Peyer's patch (tissue), 4 donors: ENCODE results near the gene PSMD2. TPM values are rescaled to one million over a fixed set of nuclear protein-coding genes. Genes with fewer than 3 reads are reported as not detected.

Source experiments
- DNase-seq, 3 donors: peaks; one replicate each; pipeline ENCODE4 v3.0.0-alpha.2; 2017 to 2019
- H3K27ac ChIP-seq, 4 donors: fragments of 200-600 bp; sonication (generic); one replicate each; pipeline ENCODE4 v1.5.1; 2016 to 2019
- H3K27me3 ChIP-seq, 2 donors: fragments of 200-600 bp; sonication (generic); one replicate each; pipeline ENCODE4 v1.5.1; 2019
- H3K36me3 ChIP-seq, 3 donors: fragments of 200-600 bp; sonication (generic); one replicate each; pipeline ENCODE4 v1.5.1; 2016 to 2019
- H3K4me1 ChIP-seq, 4 donors: fragments of 200-600 bp; sonication (generic); one replicate each; pipeline ENCODE4 v1.5.1; 2016 to 2019
- H3K4me3 ChIP-seq, 4 donors: fragments of 200-600 bp; sonication (generic); 1 replicate in 3 of 4; 2 replicates in 1 of 4; pipeline ENCODE4 v1.5.1; 2016 to 2019; ENCODE audit warnings: mild to moderate bottlenecking in 1 of 4
- H3K9me3 ChIP-seq, 4 donors: fragments of 200-600 bp; sonication (generic); one replicate each; pipeline ENCODE4 v1.5.1; 2016 to 2019; ENCODE audit warnings: mild to moderate bottlenecking in 1 of 4
- POLR2A ChIP-seq, 2 donors: fragments of 450-650 bp; IDR thresholded peaks; one replicate each; pipeline ENCODE4 v1.5.1; 2017; ENCODE audit warnings: antibody characterized with exemption in 2 of 2, mild to moderate bottlenecking in 2 of 2, moderate library complexity in 2 of 2
- total RNA-seq, 4 donors: library from RNA; depleted of rRNA; stranded (reverse); fragments of >200 nt; gene quantifications; one replicate each; pipeline ENCODE4 v1.1.0, GENCODE V29; 2016
- TF ChIP-seq, protein P1 (sequence below), 6 experiments: fragments of 450-650 bp in 4 of 6; fragments of 200-600 bp in 2 of 6; sonication (generic) in 1 of 6; IDR thresholded peaks; one replicate each; pipeline ENCODE4 v1.5.1; 2017 to 2019; ENCODE audit warnings: antibody characterized with exemption in 6 of 6, mild to moderate bottlenecking in 3 of 6, moderate library complexity in 1 of 6

The PSMD2 gene
- total RNA-seq, 4 donors from 2014 or later, result 140 to 198 (median 155) TPM

DNA sequence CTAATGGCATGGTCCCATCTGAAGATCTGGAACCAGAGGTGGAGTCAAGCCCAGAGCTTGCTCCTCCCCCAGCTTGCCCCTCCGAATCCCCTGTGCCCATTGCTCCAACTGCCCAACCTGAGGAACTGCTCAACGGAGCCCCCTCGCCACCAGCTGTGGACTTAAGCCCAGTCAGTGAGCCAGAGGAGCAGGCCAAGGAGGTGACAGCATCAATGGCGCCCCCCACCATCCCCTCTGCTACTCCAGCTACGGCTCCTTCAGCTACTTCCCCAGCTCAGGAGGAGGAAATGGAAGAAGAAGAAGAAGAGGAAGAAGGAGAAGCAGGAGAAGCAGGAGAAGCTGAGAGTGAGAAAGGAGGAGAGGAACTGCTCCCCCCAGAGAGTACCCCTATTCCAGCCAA is 22.6 kb downstream of the PSMD2 start:
- TF ChIP-seq, protein P1, sequence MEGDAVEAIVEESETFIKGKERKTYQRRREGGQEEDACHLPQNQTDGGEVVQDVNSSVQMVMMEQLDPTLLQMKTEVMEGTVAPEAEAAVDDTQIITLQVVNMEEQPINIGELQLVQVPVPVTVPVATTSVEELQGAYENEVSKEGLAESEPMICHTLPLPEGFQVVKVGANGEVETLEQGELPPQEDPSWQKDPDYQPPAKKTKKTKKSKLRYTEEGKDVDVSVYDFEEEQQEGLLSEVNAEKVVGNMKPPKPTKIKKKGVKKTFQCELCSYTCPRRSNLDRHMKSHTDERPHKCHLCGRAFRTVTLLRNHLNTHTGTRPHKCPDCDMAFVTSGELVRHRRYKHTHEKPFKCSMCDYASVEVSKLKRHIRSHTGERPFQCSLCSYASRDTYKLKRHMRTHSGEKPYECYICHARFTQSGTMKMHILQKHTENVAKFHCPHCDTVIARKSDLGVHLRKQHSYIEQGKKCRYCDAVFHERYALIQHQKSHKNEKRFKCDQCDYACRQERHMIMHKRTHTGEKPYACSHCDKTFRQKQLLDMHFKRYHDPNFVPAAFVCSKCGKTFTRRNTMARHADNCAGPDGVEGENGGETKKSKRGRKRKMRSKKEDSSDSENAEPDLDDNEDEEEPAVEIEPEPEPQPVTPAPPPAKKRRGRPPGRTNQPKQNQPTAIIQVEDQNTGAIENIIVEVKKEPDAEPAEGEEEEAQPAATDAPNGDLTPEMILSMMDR (IDR thresholded peaks at IDR 0.05), result no peak
- TF ChIP-seq POLR2A (IDR thresholded peaks at IDR 0.05), result no peak
- H3K9me3 ChIP-seq, result no peaks in the 10 kb centered on the region
- no peaks in the 10 kb centered on the region for H3K27me3 ChIP-seq
- DNase-seq, result no peak
- peaks cover 0 to 39% (median 4%) of the 10 kb centered on the region in 4 donors for H3K4me1 ChIP-seq
- H3K4me3 ChIP-seq, result no peak overlapping the region
- H3K36me3 ChIP-seq, result peaks cover 0 to 72% (median 0%) of the 10 kb centered on the region in 3 donors
- H3K27ac ChIP-seq, result no peak overlapping the region

DNA sequence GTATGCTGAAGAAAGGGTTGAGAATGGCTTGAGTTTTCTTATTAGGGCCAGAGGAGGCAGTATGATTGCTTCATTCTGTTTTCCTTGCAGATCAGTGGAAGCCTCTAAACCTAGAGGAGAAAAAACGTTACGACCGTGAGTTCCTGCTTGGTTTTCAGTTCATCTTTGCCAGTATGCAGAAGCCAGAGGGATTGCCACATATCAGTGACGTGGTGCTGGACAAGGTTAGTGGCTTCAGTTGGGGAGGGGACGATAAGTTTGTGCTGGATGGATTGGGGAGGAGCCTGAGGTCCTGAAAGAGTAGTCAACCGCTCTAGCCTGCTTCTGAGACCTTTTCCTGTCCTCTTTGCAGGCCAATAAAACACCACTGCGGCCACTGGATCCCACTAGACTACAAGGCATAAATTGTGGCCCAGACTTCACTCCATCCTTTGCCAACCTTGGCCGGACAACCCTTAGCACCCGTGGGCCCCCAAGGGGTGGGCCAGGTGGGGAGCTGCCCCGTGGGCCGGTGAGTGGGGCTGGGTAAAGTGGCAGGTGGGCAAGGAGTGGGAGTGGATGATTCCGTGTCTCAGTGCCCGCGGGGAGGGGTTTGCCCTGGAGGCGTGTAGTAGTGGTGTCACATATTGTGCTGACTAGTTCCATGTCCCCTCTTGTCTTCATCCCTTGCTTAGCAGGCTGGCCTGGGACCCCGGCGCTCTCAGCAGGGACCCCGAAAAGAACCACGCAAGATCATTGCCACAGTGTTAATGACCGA is 23.9 kb downstream of the PSMD2 start:
- peaks cover 0 to 78% (median 0%) of the 10 kb centered on the region in 3 donors for H3K36me3 ChIP-seq
- no peak for TF ChIP-seq POLR2A (IDR thresholded peaks at IDR 0.05)
- TF ChIP-seq, protein P1 (IDR thresholded peaks at IDR 0.05), result no peak

DNA sequence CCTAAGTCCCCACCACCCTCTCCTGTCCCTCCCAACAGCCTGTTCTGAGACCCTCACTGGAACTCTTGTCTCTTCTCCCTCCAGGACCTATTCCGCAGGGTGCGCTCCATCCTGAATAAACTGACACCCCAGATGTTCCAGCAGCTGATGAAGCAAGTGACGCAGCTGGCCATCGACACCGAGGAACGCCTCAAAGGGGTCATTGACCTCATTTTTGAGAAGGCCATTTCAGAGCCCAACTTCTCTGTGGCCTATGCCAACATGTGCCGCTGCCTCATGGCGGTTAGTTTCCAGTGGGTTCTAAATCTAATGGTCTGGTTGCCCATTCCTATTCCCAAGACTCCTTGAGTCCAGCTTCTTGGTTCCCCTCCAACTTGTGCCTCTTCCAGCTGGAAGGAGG is 24.7 kb downstream of the PSMD2 start:
- peaks cover 0 to 20% (median 4%) of the 10 kb centered on the region in 4 donors for H3K4me1 ChIP-seq
- TF ChIP-seq, protein P1 (IDR thresholded peaks at IDR 0.05), result no peak
- TF ChIP-seq POLR2A (IDR thresholded peaks at IDR 0.05), result no peak
- no peaks in the 10 kb centered on the region for H3K9me3 ChIP-seq
- peaks cover 0 to 86% (median 3%) of the 10 kb centered on the region in 3 donors for H3K36me3 ChIP-seq
- no peak for DNase-seq
- H3K27me3 ChIP-seq, result no peaks in the 10 kb centered on the region
- no peak overlapping the region for H3K27ac ChIP-seq
- H3K4me3 ChIP-seq, result no peak overlapping the region

More for the DNA sequence above, 23.9 kb downstream of the PSMD2 start:
- Histone ChIP-seq H3K27me3 (no peaks in the 10 kb centered on the region), H3K9me3 (no peaks in the 10 kb centered on the region), H3K27ac (no peak overlapping the region), H3K4me1 (peaks cover 0 to 26% (median 4%) of the 10 kb centered on the region in 4 donors), H3K4me3 (no peak overlapping the region)
- no peak for DNase-seq

DNA sequence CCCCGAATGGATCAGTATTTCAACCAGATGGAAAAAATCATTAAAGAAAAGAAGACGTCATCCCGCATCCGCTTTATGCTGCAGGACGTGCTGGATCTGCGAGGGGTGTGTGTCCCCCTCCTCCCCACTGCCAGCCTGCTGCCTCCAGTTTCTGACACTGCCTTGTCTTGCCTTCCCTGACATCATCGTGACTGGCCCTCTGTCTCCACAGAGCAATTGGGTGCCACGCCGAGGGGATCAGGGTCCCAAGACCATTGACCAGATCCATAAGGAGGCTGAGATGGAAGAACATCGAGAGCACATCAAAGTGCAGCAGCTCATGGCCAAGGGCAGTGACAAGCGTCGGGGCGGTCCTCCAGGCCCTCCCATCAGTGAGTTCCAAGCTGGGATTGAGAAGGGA is 26.2 kb downstream of the PSMD2 start:
- Histone ChIP-seq H3K4me3 (no peak overlapping the region), H3K27ac (no peak overlapping the region), H3K36me3 (peaks cover 0 to 100% (median 4%) of the 10 kb centered on the region in 3 donors), H3K4me1 (peaks cover 0 to 4% (median 2%) of the 10 kb centered on the region in 4 donors), H3K27me3 (no peaks in the 10 kb centered on the region), H3K9me3 (no peaks in the 10 kb centered on the region)
- TF ChIP-seq, protein P1 (IDR thresholded peaks at IDR 0.05), result no peak
- no peak for TF ChIP-seq POLR2A (IDR thresholded peaks at IDR 0.05)
- DNase-seq, result no peak

DNA sequence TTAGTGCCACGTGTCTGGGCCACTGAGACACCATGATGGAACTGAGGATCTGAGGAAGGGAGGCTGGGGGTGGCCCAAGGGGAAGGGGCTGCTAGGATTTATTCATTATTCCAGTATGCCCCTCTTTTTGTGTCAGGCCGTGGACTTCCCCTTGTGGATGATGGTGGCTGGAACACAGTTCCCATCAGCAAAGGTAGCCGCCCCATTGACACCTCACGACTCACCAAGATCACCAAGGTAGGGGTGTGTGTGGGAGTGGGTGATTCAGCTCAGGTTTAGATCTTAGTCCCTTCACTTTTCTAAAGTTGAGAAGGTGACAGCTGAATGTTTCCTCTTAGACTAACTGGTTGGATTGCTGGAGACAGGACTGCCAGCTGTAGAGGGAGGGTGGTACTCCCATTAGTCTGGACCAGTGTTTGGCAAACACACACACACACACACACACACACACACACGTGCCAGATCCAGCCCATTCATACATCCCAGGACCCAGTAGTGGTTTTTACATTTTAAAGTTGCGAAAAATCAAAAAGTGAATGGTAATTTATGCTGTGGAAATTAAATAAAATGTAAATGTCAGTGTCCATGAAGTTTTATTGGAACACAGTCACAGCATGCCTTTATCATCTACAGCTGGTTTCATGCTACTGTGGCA is 26.8 kb downstream of the PSMD2 start:
- no peaks in the 10 kb centered on the region for H3K4me1 ChIP-seq
- no peak for DNase-seq
- no peaks in the 10 kb centered on the region for H3K9me3 ChIP-seq
- no peak overlapping the region for H3K27ac ChIP-seq
- TF ChIP-seq, protein P1 (IDR thresholded peaks at IDR 0.05), result no peak
- no peak for TF ChIP-seq POLR2A (IDR thresholded peaks at IDR 0.05)
- no peaks in the 10 kb centered on the region for H3K27me3 ChIP-seq
- peaks cover 0 to 100% (median 4%) of the 10 kb centered on the region in 3 donors for H3K36me3 ChIP-seq
- H3K4me3 ChIP-seq, result no peak overlapping the region
